LNCAP (cell line): ENCODE data around the gene JKAMP.

Experiments used
- CTCF ChIP-seq: fragments of 450-650 bp; IDR thresholded peaks from 2 replicates; pipeline ENCODE4 v1.5.1; 2017; ENCODE audit warnings: mild to moderate bottlenecking

Gene JKAMP

GRCh38 chr14:59483819-59484638 is at the start of gene JKAMP, which contains the start of gene L3HYPDH:
Gene JKAMP (plus strand): TSS chr14:59484517. CDS start chr14:59484590, 73 bp downstream.
Gene L3HYPDH (minus strand): TSS chr14:59484408. CDS start chr14:59484316, 92 bp downstream.
- TF ChIP-seq CTCF = peak; percentile 71

GRCh38 chr14:59435101-59435500 is 49.2 kb upstream of the JKAMP start:
- TF ChIP-seq CTCF = no peak

DNA sequence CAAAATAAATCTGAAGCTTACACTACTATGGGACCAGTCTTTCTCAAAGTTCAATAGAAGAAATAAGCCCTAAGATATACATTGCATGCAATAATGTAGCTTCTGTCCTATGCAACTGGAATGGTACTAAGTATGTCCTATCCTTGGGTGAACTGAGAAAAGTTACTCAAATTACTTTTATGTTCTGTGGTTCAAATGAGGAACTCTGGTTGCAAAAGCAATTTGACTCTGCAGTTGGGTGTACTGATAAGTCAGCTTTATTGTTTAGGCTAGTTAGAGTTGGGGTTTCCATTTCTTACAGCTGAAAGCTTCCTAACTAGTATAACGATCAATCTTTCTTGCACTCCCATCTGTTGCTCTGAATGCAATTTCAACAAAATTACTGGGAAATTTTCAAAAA is 48.3 kb upstream of the JKAMP start:
- no peak for TF ChIP-seq CTCF

GRCh38 chr14:59438195-59438647 is 46.1 kb upstream of the JKAMP start:
- TF ChIP-seq CTCF = no peak

GRCh38 chr14:59439256-59439965 is 44.9 kb upstream of the JKAMP start:
- no peak for TF ChIP-seq CTCF

DNA sequence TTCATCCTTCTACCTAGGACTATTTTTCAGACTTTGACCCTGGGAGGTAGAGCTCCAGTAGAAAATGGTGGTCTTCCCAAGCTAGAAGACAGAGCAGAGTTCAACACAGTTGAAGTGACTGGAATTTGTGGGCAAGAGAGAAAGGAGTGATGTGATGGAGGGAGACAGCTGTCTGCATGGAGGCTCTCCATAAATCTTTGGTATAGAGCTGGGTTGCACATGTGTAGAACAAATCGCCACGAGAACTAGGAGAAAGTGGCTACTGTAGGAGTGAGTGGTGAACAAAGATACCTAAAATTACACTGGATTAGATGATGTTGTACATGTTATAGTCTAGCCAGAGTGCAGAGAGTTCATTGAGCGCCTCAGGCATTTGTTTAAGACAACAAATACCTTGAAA is 33.6 kb upstream of the JKAMP start:
- TF ChIP-seq CTCF = no peak

DNA sequence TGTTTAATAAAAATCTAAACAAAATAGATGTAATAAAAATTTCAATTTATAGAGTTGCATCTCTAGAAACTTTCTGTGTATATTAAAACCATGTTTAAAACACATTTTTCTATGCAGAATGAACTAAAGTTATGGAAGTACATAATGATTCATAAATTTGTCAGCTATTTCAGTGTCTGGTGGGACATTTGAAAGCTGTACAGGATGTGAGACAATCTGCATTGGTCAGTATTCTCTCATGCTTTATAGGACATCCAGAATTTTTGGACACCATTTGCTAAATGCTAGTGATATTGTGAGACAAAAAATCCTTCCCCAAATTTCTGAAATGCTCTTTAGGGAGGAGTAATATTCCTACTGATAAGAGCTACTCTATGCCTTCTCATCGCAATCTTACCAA is 32.5 kb upstream of the JKAMP start:
- no peak for TF ChIP-seq CTCF
